Measurements from ENCODE around the gene TFF3.

GRCh38 chr21:42298237-42298636 is 17.0 kb downstream of the TFF3 start:
- TF ChIP-seq CTCF (IDR thresholded peaks at IDR 0.05) = no peak
- no peak for TF ChIP-seq POLR2A (IDR thresholded peaks at IDR 0.05)

Measured in lower leg skin (tissue), 3 donors.